T1000 (cell line): ENCODE data around the gene ARHGEF16.

Experiments used
- DNase-seq: peaks from one replicate; lab custom pipeline; 2025; ENCODE audit warnings: mixed read lengths; lab: John Stamatoyannopoulos, UW

The ARHGEF16 gene

GRCh38 chr1:3453891-3454810 lies at the start of gene ARHGEF16:
Gene ARHGEF16, plus strand, starts transcription at chr1:3454665. Its CDS starts 8,420 bp downstream, at chr1:3463085.
- no peak for DNase-seq

DNA sequence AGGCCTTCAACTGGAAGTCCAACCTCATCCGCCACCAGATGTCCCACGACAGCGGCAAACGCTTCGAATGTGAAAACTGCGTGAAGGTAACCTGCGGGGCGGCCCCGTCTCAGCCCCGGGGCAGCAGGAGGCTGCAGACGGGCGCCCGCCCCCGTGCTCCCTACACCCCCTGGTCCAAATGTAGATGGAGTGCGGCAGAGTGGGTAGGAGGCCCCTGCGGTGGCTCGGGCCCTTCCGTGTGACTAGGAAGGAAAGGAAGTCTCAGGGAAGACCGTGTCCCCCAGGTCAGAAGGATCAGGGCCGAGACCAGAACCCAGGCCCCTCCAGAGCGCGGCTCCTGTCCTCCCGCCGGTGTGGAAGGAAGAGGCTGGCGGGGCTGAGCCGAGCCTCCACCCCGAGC lies 49.7 kb upstream of the ARHGEF16 start:
- DNase-seq = no peak

- no peak for DNase-seq
These were observed 49.0 kb upstream of the ARHGEF16 start for GRCh38 chr1:3405491-3405890.

DNA sequence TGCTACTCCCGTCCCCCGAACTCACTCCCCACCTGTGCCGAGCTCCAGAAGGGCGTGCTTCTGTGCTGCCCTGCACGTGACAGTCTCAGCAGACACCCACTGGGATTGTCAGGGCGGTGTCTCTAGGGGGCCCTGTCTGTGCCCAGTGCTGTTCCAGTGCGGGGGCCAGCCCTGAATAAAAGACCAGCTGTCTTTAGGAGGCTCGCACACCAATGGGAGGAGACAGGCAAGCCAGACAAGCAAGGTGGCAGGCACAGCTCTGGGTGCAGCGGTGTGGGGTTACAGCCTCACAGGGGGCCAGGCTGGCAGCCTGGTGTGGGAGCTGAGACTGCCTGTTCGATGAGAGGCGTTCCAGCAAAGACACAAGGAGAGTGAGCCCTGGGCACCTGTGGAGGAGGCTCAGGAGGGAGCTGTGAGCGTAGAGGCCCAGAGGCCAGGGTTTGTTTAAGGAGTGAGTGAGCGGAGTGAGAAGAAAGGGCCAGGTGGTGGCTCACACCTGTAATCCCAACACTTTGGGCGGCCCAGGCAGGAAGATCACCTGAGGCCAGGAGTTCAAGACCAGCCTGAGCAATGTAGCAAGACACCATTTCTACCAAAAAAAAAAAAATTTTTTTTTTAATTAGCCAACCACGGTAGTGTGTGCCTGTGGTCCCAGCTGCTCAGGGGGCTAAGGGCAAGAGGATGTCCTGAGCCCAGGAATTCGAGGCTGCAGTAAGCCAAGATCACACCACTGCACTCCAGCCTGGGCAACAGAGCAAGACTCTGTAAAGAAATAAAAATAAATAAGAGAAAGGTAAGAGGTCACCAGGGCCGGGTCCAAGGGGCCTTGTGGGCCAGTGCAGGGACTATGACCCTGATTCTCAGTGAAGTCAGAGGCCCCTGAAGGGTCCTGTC lies 48.2 kb upstream of the ARHGEF16 start:
- no peak for DNase-seq

DNA sequence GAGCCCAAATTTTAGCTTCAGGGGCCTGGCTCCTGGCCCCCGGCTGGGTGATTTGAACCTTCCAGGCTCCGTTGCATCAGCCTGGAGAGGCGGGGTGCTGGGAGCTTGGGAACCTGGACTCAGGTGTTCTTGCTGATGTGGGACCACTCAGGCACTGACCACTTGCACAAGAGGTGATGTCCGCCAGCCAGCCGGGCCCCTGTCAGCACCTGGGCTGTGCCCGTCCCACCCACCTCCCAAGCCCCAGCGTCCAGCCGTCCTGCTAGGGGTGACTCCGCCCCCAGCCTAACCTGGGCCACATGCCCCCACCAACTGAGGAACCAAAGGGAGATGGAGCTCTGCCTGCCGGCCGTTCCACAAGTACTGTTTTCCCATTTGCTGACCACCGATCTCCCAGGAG lies 47.4 kb upstream of the ARHGEF16 start:
- no peak for DNase-seq

DNA sequence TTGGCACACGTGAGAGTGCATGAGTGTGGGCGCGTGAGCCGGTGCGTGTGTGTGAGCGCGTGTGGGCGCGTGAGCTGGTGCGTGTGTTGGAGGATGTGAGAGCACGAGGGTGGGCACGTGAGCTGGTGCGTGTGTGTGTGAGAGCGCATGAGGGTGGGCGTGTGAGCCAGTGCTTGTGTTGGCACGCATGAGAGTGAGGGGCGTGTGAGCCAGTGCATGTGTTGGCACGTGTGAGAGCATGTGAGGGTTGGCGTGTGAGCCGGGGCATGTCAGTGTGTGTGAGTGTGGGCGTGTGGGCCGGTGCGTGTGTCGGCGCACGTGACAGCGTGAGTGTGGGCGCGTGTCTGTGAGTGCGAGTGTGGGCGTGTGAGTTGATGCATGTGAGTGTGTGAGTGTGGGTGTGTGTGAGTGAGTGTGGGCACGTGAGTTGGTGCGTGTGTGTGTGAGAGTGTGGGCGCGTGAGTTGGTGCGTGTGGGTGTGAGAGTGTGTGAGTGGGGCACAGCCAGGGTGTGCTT lies 45.7 kb upstream of the ARHGEF16 start:
- no peak for DNase-seq

DNA sequence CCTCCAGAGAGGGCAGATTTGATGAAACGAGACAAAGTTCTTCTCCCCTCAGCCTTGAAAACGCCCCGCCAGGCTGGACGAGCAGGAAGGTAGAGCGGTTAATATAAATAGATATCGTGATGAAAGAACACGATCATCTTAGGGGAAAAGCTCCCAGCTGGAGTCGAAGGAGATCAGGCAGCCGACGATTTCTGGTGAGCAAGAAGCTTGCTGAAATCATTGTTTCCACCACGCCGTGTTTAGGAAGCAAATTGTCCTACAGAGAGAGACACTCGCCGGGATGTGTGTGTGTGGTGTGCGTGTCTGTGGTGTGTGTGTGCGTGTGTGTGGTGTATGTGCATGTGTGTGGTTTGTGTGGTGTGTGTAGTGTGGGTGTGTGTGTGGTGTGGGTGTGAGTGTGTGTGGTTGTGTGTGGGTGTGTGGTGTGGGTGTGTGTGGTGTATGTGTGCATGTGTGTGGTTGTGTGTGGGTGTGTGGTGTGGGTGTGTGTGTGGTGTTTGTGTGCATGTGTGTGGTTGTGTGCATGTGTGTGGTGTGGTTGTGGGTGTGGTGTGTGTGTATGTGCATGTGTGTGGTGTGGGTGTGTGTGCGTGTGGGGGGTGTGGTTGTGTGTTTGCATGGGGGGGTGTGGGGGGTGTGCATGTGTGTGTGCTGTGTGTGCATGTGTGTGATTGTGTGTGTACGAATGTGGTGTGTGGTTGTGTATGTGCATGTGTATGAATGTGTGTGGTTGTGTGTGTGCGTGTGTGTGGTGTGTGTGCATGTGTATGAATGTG lies 44.9 kb upstream of the ARHGEF16 start:
- no peak for DNase-seq

GRCh38 chr1:3410142-3410925 lies 44.1 kb upstream of the ARHGEF16 start:
- DNase-seq = peak; percentile 17

DNA sequence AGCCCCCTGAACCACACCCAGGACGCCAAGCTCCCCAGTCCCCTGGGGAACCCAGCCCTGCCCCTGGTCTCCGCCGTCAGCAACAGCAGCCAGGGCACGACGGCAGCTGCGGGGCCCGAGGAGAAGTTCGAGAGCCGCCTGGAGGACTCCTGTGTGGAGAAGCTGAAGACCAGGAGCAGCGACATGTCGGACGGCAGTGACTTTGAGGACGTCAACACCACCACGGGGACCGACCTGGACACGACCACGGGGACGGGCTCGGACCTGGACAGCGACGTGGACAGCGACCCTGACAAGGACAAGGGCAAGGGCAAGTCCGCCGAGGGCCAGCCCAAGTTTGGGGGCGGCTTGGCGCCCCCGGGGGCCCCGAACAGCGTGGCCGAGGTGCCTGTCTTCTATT lies 42.7 kb upstream of the ARHGEF16 start:
- DNase-seq = no peak

GRCh38 chr1:3412376-3412775 lies 42.1 kb upstream of the ARHGEF16 start:
- no peak for DNase-seq

DNA sequence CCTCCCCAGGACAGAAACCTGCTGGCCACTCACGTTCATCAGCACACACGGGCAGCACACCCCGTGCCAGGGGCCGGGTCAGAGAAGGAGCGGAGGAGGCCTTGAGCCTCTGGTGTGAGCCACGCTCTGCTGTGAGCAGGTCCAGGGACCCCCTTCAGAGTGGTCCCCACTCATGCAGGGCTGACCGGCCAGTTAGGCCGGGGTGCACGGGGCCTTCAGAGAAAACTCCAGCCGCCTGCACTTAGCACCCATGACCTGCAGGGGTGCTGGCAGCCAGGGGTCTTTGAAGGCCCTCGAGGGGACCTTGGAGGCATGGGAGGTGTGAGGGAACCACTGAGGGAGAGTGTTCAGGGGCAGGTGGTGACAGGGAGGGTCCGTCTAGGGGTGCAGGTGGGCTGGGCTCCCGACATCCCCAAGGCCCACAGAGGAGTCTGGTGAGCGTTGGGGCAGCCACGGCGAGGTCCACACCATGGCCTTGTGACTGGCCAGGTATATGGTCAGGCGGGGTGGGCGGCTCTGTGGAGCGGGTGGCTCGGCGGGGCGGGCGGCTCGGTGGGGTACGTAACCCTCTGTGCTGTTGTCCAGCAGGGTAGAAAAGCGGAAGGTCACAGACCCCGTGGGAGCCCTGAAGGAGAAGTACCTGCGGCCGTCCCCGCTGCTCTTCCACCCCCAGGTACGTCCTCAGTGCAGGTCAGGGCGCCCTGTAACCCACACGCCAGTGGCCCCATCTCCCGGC lies 40.3 kb upstream of the ARHGEF16 start:
- DNase-seq = no peak

GRCh38 chr1:3415260-3416090 lies 39.0 kb upstream of the ARHGEF16 start:
- DNase-seq = no peak

GRCh38 chr1:3417082-3417739 lies 37.3 kb upstream of the ARHGEF16 start:
- no peak for DNase-seq

- no peak for DNase-seq
These were observed 36.5 kb upstream of the ARHGEF16 start for GRCh38 chr1:3417934-3418333.

DNA sequence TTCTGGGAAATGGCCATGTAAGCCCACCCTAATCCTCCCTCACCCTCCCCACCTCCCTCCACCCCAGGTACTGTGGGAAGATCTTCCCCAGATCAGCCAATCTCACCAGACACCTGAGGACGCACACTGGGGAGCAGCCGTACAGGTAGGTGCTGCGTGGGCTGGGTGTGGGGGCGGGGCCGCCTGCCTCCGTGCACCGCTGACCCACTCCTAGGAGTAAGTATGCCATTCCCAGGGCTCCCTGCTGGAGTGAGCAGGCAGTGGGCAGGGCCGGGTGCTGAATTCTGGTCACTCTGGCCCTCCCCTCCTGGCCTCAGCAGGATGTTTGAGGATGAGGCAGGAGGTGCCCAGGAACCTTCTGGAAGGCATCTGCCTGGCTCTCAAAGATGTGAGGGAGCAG lies 35.9 kb upstream of the ARHGEF16 start:
- DNase-seq = no peak

GRCh38 chr1:3419415-3420204 lies 34.9 kb upstream of the ARHGEF16 start:
- no peak for DNase-seq

DNA sequence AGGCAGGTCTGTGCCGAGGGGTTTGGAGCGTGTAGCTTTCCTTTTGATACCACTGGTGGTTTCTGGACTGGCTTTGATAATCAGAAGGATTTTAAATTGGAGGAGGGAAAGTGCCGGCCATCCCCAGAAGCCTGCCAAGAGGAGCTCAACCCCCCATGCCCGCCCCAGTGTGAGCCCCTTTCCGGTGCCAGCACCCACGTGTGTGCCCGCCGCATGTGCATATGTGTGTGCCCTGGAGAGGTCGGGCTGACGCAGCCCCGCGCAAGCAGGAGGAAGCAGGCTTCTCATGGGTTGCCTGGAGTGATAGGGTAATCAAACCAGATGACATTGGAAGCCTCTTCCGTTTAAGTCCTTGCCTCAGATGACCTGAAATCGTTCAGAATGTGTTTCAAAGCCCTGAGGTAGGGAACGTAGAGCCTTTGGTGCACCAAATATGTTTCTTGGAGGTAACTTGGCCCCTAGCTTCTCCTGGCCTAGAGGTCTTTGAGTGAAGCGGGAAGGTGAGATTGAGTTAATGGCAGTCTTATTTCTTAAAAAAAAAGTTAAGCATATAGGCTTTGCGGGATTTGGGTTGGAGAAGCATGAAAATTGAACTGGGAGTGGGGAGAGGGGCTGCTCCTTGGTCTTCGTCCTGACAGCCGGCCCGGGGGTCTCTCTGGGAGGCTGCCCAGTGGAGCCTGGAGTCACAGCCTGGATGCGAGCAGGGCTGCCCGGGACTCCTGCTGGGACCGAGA lies 34.1 kb upstream of the ARHGEF16 start:
- no peak for DNase-seq
